CD4-positive, alpha-beta memory T cell (primary cell): Measurements from ENCODE around the gene AP3B2. TPM values are rescaled to one million over a fixed set of nuclear protein-coding genes. Genes with fewer than 3 reads are reported as not detected.

ENCODE experiments used
- CTCF ChIA-PET: fragments of 350-600 bp; sonication (Branson Sonifier 250); formaldehyde crosslinking; loops from one replicate; lab custom pipeline; 2021; ENCODE audit warnings: inconsistent platforms; ENCODE audit not compliant: partially characterized antibody; lab: Charles Lee
- POLR2A ChIA-PET: fragments of 350-600 bp; sonication (Branson Sonifier 250); formaldehyde crosslinking; loops from one replicate; lab custom pipeline; 2021; ENCODE audit not compliant: partially characterized antibody; lab: Charles Lee
- DNase-seq, 5 donors: peaks; one replicate each; pipeline versions ENCODE4 v3.0.0 to v3.0.0-alpha.2; 2020 to 2022; ENCODE audit warnings: mixed read lengths in 1 of 5
- H3K27ac ChIP-seq: one replicate; pipeline ENCODE4 v1.7.0; 2013; ENCODE audit warnings: low read depth, low read length
- H3K27me3 ChIP-seq: 2 replicates; pipeline ENCODE4 v1.7.0; 2013; ENCODE audit warnings: mild to moderate bottlenecking, low read length, moderate library complexity; ENCODE audit not compliant: insufficient read depth
- H3K36me3 ChIP-seq: 2 replicates; pipeline ENCODE4 v1.7.0; 2013; ENCODE audit warnings: mild to moderate bottlenecking, low read length, moderate library complexity; ENCODE audit not compliant: insufficient read depth
- H3K4me1 ChIP-seq: 2 replicates; pipeline ENCODE4 v1.7.0; 2013; ENCODE audit warnings: mild to moderate bottlenecking, low read length, moderate library complexity; ENCODE audit not compliant: insufficient read depth
- H3K4me3 ChIP-seq, 2 donors: one replicate each; pipeline ENCODE4 v1.7.0; 2013; ENCODE audit warnings: low read length in 2 of 2, mild to moderate bottlenecking in 1 of 2
- H3K9me3 ChIP-seq, 2 donors: one replicate each; pipeline ENCODE4 v1.7.0; 2013; ENCODE audit warnings: low read length in 2 of 2, control low read depth in 1 of 2; ENCODE audit not compliant: control insufficient read depth in 1 of 2
- H3K27ac Mint-ChIP-seq, 7 donors: one replicate each; pipeline ENCODE4 v1.8.0; 2020 to 2021; ENCODE audit warnings: mixed read lengths in 7 of 7, mild to moderate bottlenecking in 6 of 7, inconsistent platforms in 3 of 7, moderate library complexity in 3 of 7
- H3K27me3 Mint-ChIP-seq, 2 donors: one replicate each; pipeline ENCODE4 v1.8.0; 2020 to 2021; ENCODE audit warnings: mixed read lengths in 2 of 2
- H3K36me3 Mint-ChIP-seq, 2 donors: one replicate each; pipeline ENCODE4 v1.8.0; 2020 to 2021; ENCODE audit warnings: mixed read lengths in 2 of 2, inconsistent platforms in 1 of 2, mild to moderate bottlenecking in 1 of 2
- H3K4me1 Mint-ChIP-seq, 4 donors: one replicate each; pipeline ENCODE4 v1.8.0; 2020 to 2021; ENCODE audit warnings: mixed read lengths in 4 of 4, mild to moderate bottlenecking in 1 of 4
- H3K4me3 Mint-ChIP-seq, 8 donors: one replicate each; pipeline ENCODE4 v1.8.0; 2020 to 2021; ENCODE audit warnings: mixed read lengths in 8 of 8, mild to moderate bottlenecking in 7 of 8, moderate library complexity in 6 of 8, inconsistent platforms in 3 of 8
- H3K9me3 Mint-ChIP-seq, 8 donors: one replicate each; pipeline ENCODE4 v1.8.0; 2020 to 2021; ENCODE audit warnings: mixed read lengths in 8 of 8, mild to moderate bottlenecking in 5 of 8, inconsistent platforms in 3 of 8, moderate library complexity in 1 of 8
- intact Hi-C: fragments of 100-400 bp; cut with micrococcal nuclease; formaldehyde crosslinking; loops from one replicate; pipeline ENCODE4 v1.15.1; 2023
- polyA plus RNA-seq, 2 donors: library from polyadenylated mRNA; unstranded; fragments of 300-500 nt; fragmentation: Illumina TruSeq; gene quantifications; one replicate each; pipeline ENCODE4 v1.2.3, GENCODE V29; 2021
- total RNA-seq, 2 experiments: library from RNA; stranded (reverse); gene quantifications; one replicate each; pipeline ENCODE4 v1.2.3, GENCODE V29; 2021

Gene AP3B2
- total and polyA plus RNA-seq, 4 experiments from 2014 or later: 0.64 to 0.78 TPM; not detected in 2

DNA sequence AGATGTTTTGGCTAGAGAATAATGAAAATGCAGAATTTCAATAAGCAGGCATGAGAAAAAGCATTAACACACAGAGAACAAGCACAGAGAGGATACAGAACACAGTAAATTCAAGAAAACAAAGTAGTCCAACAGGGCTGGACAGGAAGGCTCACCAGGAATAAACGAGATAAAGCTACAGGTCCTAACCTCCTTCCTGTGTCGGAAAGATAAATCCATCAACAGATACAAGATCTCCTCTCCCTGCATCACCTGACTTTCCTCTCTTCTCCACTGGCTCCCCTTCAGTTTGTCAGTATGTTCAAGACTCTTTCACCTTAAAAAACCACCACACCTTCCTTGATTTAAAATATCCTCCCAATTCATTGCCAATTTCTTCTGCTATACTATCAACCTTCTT, 73.9 kb downstream of the AP3B2 start:
- no peak for DNase-seq
- Histone ChIP-seq H3K4me1 (no peaks in the 10 kb centered on the region), H3K9me3 (no peaks in the 10 kb centered on the region), H3K27ac (no peak overlapping the region), H3K4me3 (no peak overlapping the region), H3K27me3 (no peaks in the 10 kb centered on the region), H3K36me3 (no peaks in the 10 kb centered on the region)
- H3K9me3 Mint-ChIP-seq: peaks cover 0 to 2% (median 0%) of the 10 kb centered on the region in 8 donors
- peaks cover 40 to 48% of the 10 kb centered on the region in 2 donors for H3K27me3 Mint-ChIP-seq
- H3K27ac Mint-ChIP-seq: no peak overlapping the region
- no peak overlapping the region for H3K4me3 Mint-ChIP-seq
- intact Hi-C loops: no loop called here
- no peaks in the 10 kb centered on the region for H3K36me3 Mint-ChIP-seq
- H3K4me1 Mint-ChIP-seq: no peaks in the 10 kb centered on the region
- ChIA-PET POLR2A (no interaction called here), CTCF (no interaction called here)

DNA sequence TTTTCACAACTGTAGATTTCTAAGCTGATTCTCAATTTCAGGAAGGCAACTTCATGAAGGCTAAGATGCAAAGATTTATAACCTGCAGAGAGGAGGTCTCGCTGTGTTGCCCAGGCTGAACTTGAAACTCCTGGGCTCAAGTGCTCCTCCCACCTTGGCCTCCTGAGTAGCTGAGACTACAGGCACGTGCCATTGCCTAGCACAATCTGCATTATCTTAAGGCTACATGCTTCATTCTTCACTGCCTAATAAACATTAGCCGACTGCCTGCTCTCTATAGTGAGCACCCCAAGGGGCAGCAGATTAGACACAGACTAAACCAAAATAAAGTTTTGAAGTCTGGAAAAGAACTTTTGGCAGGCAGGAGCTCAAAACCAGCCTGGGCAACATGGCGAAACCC, 79.6 kb downstream of the AP3B2 start:
- H3K27me3 Mint-ChIP-seq: peaks cover 7 to 13% of the 10 kb centered on the region in 2 donors
- H3K27ac Mint-ChIP-seq: no peak overlapping the region
- H3K4me1 Mint-ChIP-seq: no peaks in the 10 kb centered on the region
- CTCF ChIA-PET: no interaction called here
- H3K27ac ChIP-seq: no peak overlapping the region
- H3K9me3 Mint-ChIP-seq: peaks cover 0 to 1% (median 0%) of the 10 kb centered on the region in 8 donors
- no peak overlapping the region for H3K4me3 ChIP-seq
- H3K27me3 ChIP-seq: peaks cover 4% of the 10 kb centered on the region
- H3K4me3 Mint-ChIP-seq: no peak overlapping the region
- H3K36me3 ChIP-seq: no peaks in the 10 kb centered on the region
- H3K4me1 ChIP-seq: no peaks in the 10 kb centered on the region
- no peaks in the 10 kb centered on the region for H3K36me3 Mint-ChIP-seq
- intact Hi-C loops: no loop called here
- POLR2A ChIA-PET: no interaction called here
- H3K9me3 ChIP-seq: no peaks in the 10 kb centered on the region
- DNase-seq: no peak

DNA sequence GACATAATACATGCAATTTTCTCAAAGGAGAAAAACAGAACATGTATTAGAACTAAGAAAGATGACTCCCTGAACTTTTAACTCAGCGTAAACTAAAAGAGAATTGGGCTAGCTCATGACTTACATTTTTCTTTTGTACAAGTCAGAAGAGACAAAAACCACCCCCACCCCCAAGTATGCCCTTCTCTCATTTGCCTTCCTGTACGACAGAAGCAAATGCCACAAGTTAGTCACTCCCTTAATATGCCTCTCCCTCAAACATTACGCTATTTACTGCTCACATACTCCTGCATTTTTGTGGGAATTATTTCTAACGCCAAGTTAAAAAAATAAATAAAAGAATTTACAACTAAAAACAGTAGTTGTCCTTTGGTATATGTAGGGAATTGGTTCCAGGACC, 84.5 kb downstream of the AP3B2 start:
- intact Hi-C loops: no loop called here
- H3K27ac Mint-ChIP-seq: no peak overlapping the region
- H3K4me3 Mint-ChIP-seq: no peak overlapping the region

DNA sequence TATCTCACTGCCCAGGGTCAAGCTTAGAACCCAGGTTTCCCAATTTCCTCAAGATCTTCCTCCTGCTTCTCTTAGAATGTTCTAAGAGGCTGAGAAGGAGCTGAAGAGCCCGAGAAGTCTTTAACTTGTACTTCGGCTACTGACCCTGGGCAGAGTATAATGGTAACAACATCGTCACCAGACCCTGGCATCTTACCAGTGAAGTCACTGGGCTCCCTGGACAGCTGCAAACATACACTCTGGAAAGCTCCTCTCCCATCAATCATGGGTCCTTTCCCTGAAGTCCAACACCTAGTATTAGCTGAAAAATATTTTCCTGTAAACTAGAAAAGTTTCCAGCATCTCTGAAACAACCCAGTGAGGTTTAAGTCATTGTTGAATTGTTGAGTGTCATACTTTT, 85.2 kb downstream of the AP3B2 start:
- Mint-ChIP-seq H3K36me3 (no peaks in the 10 kb centered on the region), H3K27ac (no peak overlapping the region), H3K27me3 (peaks cover 2 to 8% of the 10 kb centered on the region in 2 donors), H3K4me1 (no peaks in the 10 kb centered on the region), H3K9me3 (no peaks in the 10 kb centered on the region), H3K4me3 (no peak overlapping the region)
- Histone ChIP-seq H3K9me3 (no peaks in the 10 kb centered on the region), H3K4me1 (no peaks in the 10 kb centered on the region), H3K27me3 (peaks cover 4% of the 10 kb centered on the region), H3K36me3 (no peaks in the 10 kb centered on the region), H3K27ac (no peak overlapping the region), H3K4me3 (no peak overlapping the region)
- POLR2A ChIA-PET: no interaction called here
- CTCF ChIA-PET: no interaction called here
- intact Hi-C loops: no loop called here
- no peak for DNase-seq

More for the DNA sequence above, 84.5 kb downstream of the AP3B2 start:
- ChIA-PET POLR2A (no interaction called here), CTCF (no interaction called here)
- Histone ChIP-seq H3K9me3 (no peaks in the 10 kb centered on the region), H3K4me3 (no peak overlapping the region), H3K36me3 (no peaks in the 10 kb centered on the region), H3K27ac (no peak overlapping the region), H3K27me3 (peaks cover 4% of the 10 kb centered on the region), H3K4me1 (no peaks in the 10 kb centered on the region)
- H3K9me3 Mint-ChIP-seq: no peaks in the 10 kb centered on the region
- H3K27me3 Mint-ChIP-seq: peaks cover 2 to 9% of the 10 kb centered on the region in 2 donors
- DNase-seq: no peak
- no peaks in the 10 kb centered on the region for H3K4me1 Mint-ChIP-seq
- no peaks in the 10 kb centered on the region for H3K36me3 Mint-ChIP-seq

DNA sequence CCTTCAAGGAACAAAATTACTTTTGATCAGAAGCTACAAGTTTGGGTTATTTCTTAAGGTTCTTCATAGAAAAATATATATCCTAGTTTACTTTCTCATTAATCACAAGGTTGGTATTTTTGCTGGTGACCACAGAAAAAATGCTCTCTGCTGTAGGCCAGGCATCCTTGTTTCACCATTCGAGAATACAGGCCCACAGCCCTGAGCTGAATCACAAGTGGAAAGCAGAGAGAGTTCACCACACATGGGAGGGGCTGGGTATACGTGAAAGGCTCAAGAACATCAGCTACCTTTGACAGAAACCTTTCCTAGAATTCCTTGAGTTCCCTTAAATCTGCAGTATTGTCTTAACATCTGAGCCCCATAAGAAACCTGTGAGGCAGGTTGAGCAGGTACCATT, 85.7 kb downstream of the AP3B2 start:
- CTCF ChIA-PET: no interaction called here

DNA sequence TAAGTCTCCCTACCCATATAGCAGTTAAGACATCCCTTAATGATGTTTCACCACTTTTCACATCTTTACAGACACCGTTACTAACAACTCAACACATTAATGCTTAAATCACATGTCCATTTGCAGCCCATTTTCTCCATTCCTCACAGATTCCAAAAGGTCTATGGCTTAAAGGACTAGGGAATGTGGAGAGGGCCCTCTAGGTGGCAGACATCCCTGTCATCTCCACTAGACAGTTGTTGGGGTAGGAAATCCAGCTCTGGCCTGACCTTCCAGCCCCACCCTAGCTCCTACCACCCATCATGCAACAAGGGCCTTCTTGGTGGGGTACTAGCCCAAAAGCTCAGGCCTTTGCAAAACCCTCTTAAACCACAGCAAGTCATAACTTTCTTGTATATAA, 87.7 kb downstream of the AP3B2 start:
- no peaks in the 10 kb centered on the region for H3K36me3 Mint-ChIP-seq
- intact Hi-C loops: no loop called here
- ChIA-PET CTCF (no interaction called here), POLR2A (no interaction called here)
- no peak overlapping the region for H3K27ac Mint-ChIP-seq
- peaks cover 6 to 7% of the 10 kb centered on the region in 2 donors for H3K27me3 Mint-ChIP-seq
- H3K4me1 Mint-ChIP-seq: no peaks in the 10 kb centered on the region
- no peak for DNase-seq
- H3K4me3 Mint-ChIP-seq: no peak overlapping the region
- no peaks in the 10 kb centered on the region for H3K36me3 ChIP-seq
- no peak overlapping the region for H3K4me3 ChIP-seq
- H3K27ac ChIP-seq: no peak overlapping the region
- no peaks in the 10 kb centered on the region for H3K9me3 ChIP-seq
- H3K4me1 ChIP-seq: no peaks in the 10 kb centered on the region
- H3K27me3 ChIP-seq: peaks cover 2% of the 10 kb centered on the region
- H3K9me3 Mint-ChIP-seq: no peaks in the 10 kb centered on the region

More for the DNA sequence above, 85.7 kb downstream of the AP3B2 start:
- Histone ChIP-seq H3K4me1 (no peaks in the 10 kb centered on the region), H3K36me3 (no peaks in the 10 kb centered on the region), H3K9me3 (no peaks in the 10 kb centered on the region), H3K27ac (no peak overlapping the region), H3K27me3 (peaks cover 4% of the 10 kb centered on the region), H3K4me3 (no peak overlapping the region)
- no peak for DNase-seq
- Mint-ChIP-seq H3K27ac (no peak overlapping the region), H3K9me3 (no peaks in the 10 kb centered on the region), H3K36me3 (no peaks in the 10 kb centered on the region), H3K27me3 (peaks cover 2 to 7% of the 10 kb centered on the region in 2 donors), H3K4me1 (no peaks in the 10 kb centered on the region), H3K4me3 (no peak overlapping the region)
- intact Hi-C loops: no loop called here
- POLR2A ChIA-PET: no interaction called here

DNA sequence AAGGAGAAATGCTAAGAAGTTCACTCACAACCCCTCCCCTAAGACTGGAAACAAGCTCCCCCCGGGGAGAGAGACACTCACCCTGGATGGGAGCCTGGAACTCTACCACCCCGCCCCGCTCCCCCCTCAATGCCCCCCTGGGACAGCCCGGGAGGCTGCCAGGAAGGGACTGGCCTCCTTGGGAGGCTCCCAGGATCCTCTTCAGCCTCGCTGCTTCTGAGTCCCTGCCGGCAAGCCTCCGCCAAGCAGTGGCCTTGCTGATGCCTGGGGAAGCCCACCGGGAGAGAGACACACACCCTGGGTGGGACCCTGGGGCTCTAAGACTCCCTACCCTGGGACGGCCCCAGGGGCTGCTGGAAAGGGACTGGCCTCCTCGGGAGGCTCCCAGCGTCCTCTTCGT, 95.9 kb downstream of the AP3B2 start:
- CTCF ChIA-PET: no interaction called here
- no peak overlapping the region for H3K4me3 ChIP-seq
- Mint-ChIP-seq H3K27me3 (peaks cover 16 to 18% of the 10 kb centered on the region in 2 donors), H3K9me3 (no peaks in the 10 kb centered on the region), H3K4me3 (no peak overlapping the region), H3K4me1 (no peaks in the 10 kb centered on the region), H3K36me3 (no peaks in the 10 kb centered on the region), H3K27ac (no peak overlapping the region)
- no peaks in the 10 kb centered on the region for H3K27me3 ChIP-seq
- H3K9me3 ChIP-seq: no peaks in the 10 kb centered on the region
- POLR2A ChIA-PET: interaction anchor here (0.7 kb wide), 1 partner anchor 73 kb away, joined by 3 read pairs; no protein-coding TSS in a partner anchor
- DNase-seq: no peak
- no peaks in the 10 kb centered on the region for H3K4me1 ChIP-seq
- H3K36me3 ChIP-seq: no peaks in the 10 kb centered on the region
- intact Hi-C loops: no loop called here
- no peak overlapping the region for H3K27ac ChIP-seq

DNA sequence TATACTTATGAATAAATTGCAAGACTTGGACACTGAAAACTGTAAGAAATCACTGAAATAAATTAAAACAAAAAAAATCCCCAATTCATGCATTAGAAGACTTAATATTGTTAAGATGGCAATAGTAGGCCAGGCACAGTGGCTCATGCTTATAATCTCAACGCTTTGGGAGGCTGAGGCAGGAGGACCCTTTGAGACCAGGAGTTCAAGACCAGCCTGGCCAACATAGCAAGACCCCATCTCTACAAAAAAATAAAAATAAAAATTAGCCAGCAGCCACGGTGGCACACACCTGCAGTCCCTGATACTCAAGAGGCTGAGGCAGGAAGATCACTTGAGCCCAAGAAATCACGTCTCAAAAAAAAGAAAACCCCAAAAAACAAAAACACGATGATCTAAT, 98.3 kb downstream of the AP3B2 start:
- Mint-ChIP-seq H3K4me1 (no peaks in the 10 kb centered on the region), H3K36me3 (no peaks in the 10 kb centered on the region), H3K27ac (no peak overlapping the region), H3K9me3 (no peaks in the 10 kb centered on the region), H3K27me3 (peaks cover 11 to 13% of the 10 kb centered on the region in 2 donors), H3K4me3 (no peak overlapping the region)
- H3K36me3 ChIP-seq: no peaks in the 10 kb centered on the region
- intact Hi-C loops: no loop called here
- no peaks in the 10 kb centered on the region for H3K9me3 ChIP-seq
- no peaks in the 10 kb centered on the region for H3K27me3 ChIP-seq
- no peaks in the 10 kb centered on the region for H3K4me1 ChIP-seq
- DNase-seq: no peak
- ChIA-PET CTCF (no interaction called here), POLR2A (no interaction called here)
- no peak overlapping the region for H3K27ac ChIP-seq
- H3K4me3 ChIP-seq: no peak overlapping the region
